IMR-90 (cell line): ENCODE results near the gene MTA3. TPM values are rescaled to one million over a fixed set of nuclear protein-coding genes. Genes with fewer than 3 reads are reported as not detected.
A peak's percentile ranks its signal among the peaks of the same experiment; 100 is the strongest.

Source experiments
- ATAC-seq: fragments of 200-7000 bp; cut with Tn5 transposase; 2 replicates; pipeline ENCODE4 v1.9.1; 2020; ENCODE audit warnings: low read depth, mild to moderate bottlenecking, moderate library complexity
- BruUV-seq: library from RNA; stranded (reverse); fragments of 400-500 nt; replicated peaks from 2 replicates; lab custom pipeline; 2021; lab: Mats Ljungman, UMichigan
- CTCF ChIA-PET: fragments of 300-600 bp; formaldehyde crosslinking; extraction: SDS; loops from one replicate; lab custom pipeline; 2021; ENCODE audit warnings: antibody characterized with exemption; lab: Yijun Ruan, JAX
- POLR2A ChIA-PET: fragments of 300-600 bp; sonication (Branson Sonifier 250); formaldehyde crosslinking; loops from one replicate; lab custom pipeline; 2022; ENCODE audit warnings: antibody characterized with exemption; ENCODE audit not compliant: unreplicated experiment; lab: Charles Lee
- DNase-seq: peaks from one replicate; pipeline ENCODE4 v3.0.0; 2013
- H2AFZ ChIP-seq: replicated peaks from 2 replicates; pipeline ENCODE3; 2013; ENCODE audit warnings: low read length, mild to moderate bottlenecking; ENCODE audit not compliant: poor library complexity
- H2AK5ac ChIP-seq: 2 replicates; pipeline ENCODE4 v1.6.1; 2013; ENCODE audit warnings: low read depth, low read length, inconsistent platforms
- H2AK9ac ChIP-seq: replicated peaks from 2 replicates; pipeline ENCODE3; 2013; ENCODE audit warnings: mild to moderate bottlenecking, low read depth, low read length, moderate library complexity; ENCODE audit not compliant: poor library complexity
- H2BK120ac ChIP-seq: 2 replicates; pipeline ENCODE4 v1.6.1; 2013; ENCODE audit warnings: low read depth, low read length, inconsistent platforms
- H2BK15ac ChIP-seq: 3 replicates; pipeline ENCODE4 v1.6.1; 2013; ENCODE audit warnings: low read depth, low read length, inconsistent platforms
- H2BK20ac ChIP-seq: 2 replicates; pipeline ENCODE4 v1.6.1; 2013; ENCODE audit warnings: low read depth, mild to moderate bottlenecking, inconsistent platforms, low read length, moderate library complexity
- H2BK5ac ChIP-seq: 2 replicates; pipeline ENCODE4 v1.6.1; 2013; ENCODE audit warnings: mild to moderate bottlenecking, low read depth, low read length, inconsistent platforms; ENCODE audit not compliant: poor library complexity, severe bottlenecking
- H3K14ac ChIP-seq: replicated peaks from 2 replicates; pipeline ENCODE4 v1.6.1; 2013; ENCODE audit warnings: low read depth, low read length, inconsistent platforms
- H3K18ac ChIP-seq: 2 replicates; pipeline ENCODE4 v1.6.1; 2013; ENCODE audit warnings: low read depth, low read length, control low read depth
- H3K23ac ChIP-seq: 2 replicates; pipeline ENCODE4 v1.6.1; 2013; ENCODE audit warnings: low read depth, low read length, inconsistent platforms
- H3K27ac ChIP-seq: 2 replicates; pipeline ENCODE4 v1.5.1; 2013; ENCODE audit warnings: mild to moderate bottlenecking, control low read depth, low read length; ENCODE audit not compliant: insufficient read depth
- H3K27me3 ChIP-seq: 2 replicates; pipeline ENCODE4 v1.6.1; 2013; ENCODE audit warnings: low read length; ENCODE audit not compliant: control insufficient read depth, insufficient read depth
- H3K36me3 ChIP-seq: 2 replicates; pipeline ENCODE4 v1.6.1; 2013; ENCODE audit warnings: low read length, mixed read lengths; ENCODE audit not compliant: control insufficient read depth, insufficient read depth
- H3K4ac ChIP-seq: 2 replicates; pipeline ENCODE4 v1.6.1; 2013; ENCODE audit warnings: low read depth, low read length, inconsistent platforms
- H3K4me1 ChIP-seq: 2 replicates; pipeline ENCODE4 v1.6.1; 2013; ENCODE audit warnings: low read length, mixed read lengths; ENCODE audit not compliant: control insufficient read depth, insufficient read depth
- H3K4me2 ChIP-seq: 2 replicates; pipeline ENCODE4 v1.6.1; 2013; ENCODE audit warnings: low read depth, mild to moderate bottlenecking, control low read depth, low read length, moderate library complexity
- H3K4me3 ChIP-seq: 2 replicates; pipeline ENCODE4 v1.5.1; 2013; ENCODE audit warnings: low read depth, mild to moderate bottlenecking, control low read depth, low read length, moderate library complexity; ENCODE audit not compliant: insufficient read depth
- H3K56ac ChIP-seq: 2 replicates; pipeline ENCODE4 v1.6.1; 2013; ENCODE audit warnings: low read length, inconsistent platforms; ENCODE audit not compliant: insufficient read depth; ENCODE audit errors: extremely low read depth
- H3K79me1 ChIP-seq, 2 experiments: 2 replicates each; pipeline ENCODE4 v1.6.1; 2013; ENCODE audit warnings: low read length in 2 of 2, inconsistent platforms in 1 of 2, low read depth in 1 of 2
- H3K9ac ChIP-seq: 2 replicates; pipeline ENCODE4 v1.6.1; 2013; ENCODE audit warnings: low read depth, low read length, control low read depth
- H3K9me1 ChIP-seq: 2 replicates; pipeline ENCODE4 v1.6.1; 2013; ENCODE audit warnings: low read length, inconsistent platforms; ENCODE audit not compliant: insufficient read depth
- H3K9me3 ChIP-seq: 2 replicates; pipeline ENCODE4 v1.6.1; 2013; ENCODE audit warnings: low read length; ENCODE audit not compliant: control insufficient read depth, insufficient read depth
- H4K20me1 ChIP-seq: 2 replicates; pipeline ENCODE4 v1.6.1; 2013; ENCODE audit warnings: low read length, inconsistent platforms; ENCODE audit not compliant: insufficient read depth
- H4K5ac ChIP-seq: 2 replicates; pipeline ENCODE4 v1.6.1; 2013; ENCODE audit warnings: mild to moderate bottlenecking, low read depth, low read length, control low read depth
- H4K8ac ChIP-seq, 2 experiments: 2 replicates each; pipeline ENCODE4 v1.6.1; 2013; ENCODE audit warnings: low read depth in 2 of 2, low read length in 2 of 2, control low read depth in 1 of 2, inconsistent platforms in 1 of 2
- H4K91ac ChIP-seq: 2 replicates; pipeline ENCODE4 v1.6.1; 2013; ENCODE audit warnings: low read depth, low read length, inconsistent platforms; ENCODE audit not compliant: insufficient read depth
- BHLHE40 ChIP-seq: fragments of 150-350 bp; IDR thresholded peaks from 2 replicates; pipeline ENCODE4 v1.6.1; 2016; ENCODE audit warnings: mild to moderate bottlenecking, low read depth, low read length
- CEBPB ChIP-seq: IDR thresholded peaks from 2 replicates; pipeline ENCODE4 v1.6.1; 2012; ENCODE audit warnings: low read depth, low read length, improper control_type of control experiment
- CHD1 ChIP-seq: IDR thresholded peaks from 2 replicates; pipeline ENCODE4 v1.6.1; 2012; ENCODE audit warnings: low read depth, low read length, improper control_type of control experiment
- CTCF ChIP-seq: conservative IDR thresholded peaks from 2 replicates; pipeline ENCODE4 v1.5.1; 2012; ENCODE audit warnings: mild to moderate bottlenecking, low read depth, low read length, improper control_type of control experiment
- FOS ChIP-seq: fragments of 150-350 bp; IDR thresholded peaks from 2 replicates; pipeline ENCODE4 v1.6.1; 2016; ENCODE audit warnings: low read depth, low read length
- MXI1 ChIP-seq: IDR thresholded peaks from 2 replicates; pipeline ENCODE4 v1.6.1; 2012; ENCODE audit warnings: low read depth, mild to moderate bottlenecking, low read length, moderate library complexity, borderline replicate concordance
- NFE2L2 ChIP-seq: fragments of 150-350 bp; IDR thresholded peaks from 2 replicates; pipeline ENCODE4 v1.6.1; 2016; ENCODE audit warnings: low read depth, mild to moderate bottlenecking, low read length
- POLR2A ChIP-seq: IDR thresholded peaks from 2 replicates; pipeline ENCODE4 v1.6.1; 2012; ENCODE audit warnings: mild to moderate bottlenecking, low read depth, low read length
- RAD21 ChIP-seq: IDR thresholded peaks from 2 replicates; pipeline ENCODE4 v1.6.1; 2012; ENCODE audit warnings: low read length, improper control_type of control experiment
- RCOR1 ChIP-seq: IDR thresholded peaks from 2 replicates; pipeline ENCODE4 v1.6.1; 2012; ENCODE audit warnings: mild to moderate bottlenecking, low read length, improper control_type of control experiment; ENCODE audit not compliant: insufficient replicate concordance
- RFX5 ChIP-seq: IDR thresholded peaks from 2 replicates; pipeline ENCODE4 v1.8.0; 2012; ENCODE audit warnings: low read depth, mild to moderate bottlenecking, low read length, moderate library complexity
- USF2 ChIP-seq: fragments of 150-350 bp; IDR thresholded peaks from 2 replicates; pipeline ENCODE4 v1.6.1; 2017; ENCODE audit warnings: mild to moderate bottlenecking, antibody characterized with exemption, low read length, low read depth
- WGBS, 2 experiments: methylation state at CpG; one replicate each; pipeline versions ENCODE4 v1.1.5 to v1.1.7; 2013; ENCODE audit warnings: missing lambda C conversion rate in 2 of 2; ENCODE audit not compliant: insufficient read length in 1 of 2; ENCODE audit errors: extremely low coverage in 2 of 2; 5-methylcytosine and 5-hydroxymethylcytosine counted together
- dilution Hi-C: fragments of 300-500 bp; cut with HindIII; formaldehyde crosslinking; loops from one replicate; pipeline ENCODE4 v1.14.3; 2018; ENCODE audit warnings: low sequenced_read_pairs; ENCODE audit not compliant: unreplicated experiment
- in situ Hi-C: fragments of 300-500 bp; cut with MboI; formaldehyde crosslinking; loops from 3 replicates; pipeline ENCODE4 v1.14.3; 2019; ENCODE audit warnings: low sequenced_read_pairs, inconsistent platforms, mixed read lengths
- intact Hi-C: fragments of 100-400 bp; cut with micrococcal nuclease; formaldehyde crosslinking; loops from 2 replicates; pipeline ENCODE4 v1.10.0; 2022
- polyA plus RNA-seq, 3 experiments: library from polyadenylated mRNA; depleted of rRNA; stranded (reverse); fragments of >200 nt; gene quantifications; 2 replicates each; pipeline ENCODE4 v1.2.3, GENCODE V29; 2012; ENCODE audit warnings: low replicate concordance in 1 of 3
- total RNA-seq: library from RNA; depleted of rRNA; stranded (reverse); fragments of >200 nt; gene quantifications from 2 replicates; pipeline ENCODE4 v1.2.3, GENCODE V29; 2012

Gene MTA3
- total and polyA plus RNA-seq, 2 of the 4 experiments (the other 2 are of a cell fraction) = 31.9 to 34.3 TPM

- no peak overlapping the region for H4K8ac ChIP-seq
- H3K27ac ChIP-seq = no peak overlapping the region
- H2AFZ ChIP-seq = peak overlapping the region; percentile 14
- peaks cover 6% of the 10 kb centered on the region for H3K4me1 ChIP-seq
- intact Hi-C loops = no loop called here
- no peak overlapping the region for H2AK9ac ChIP-seq
- no peak overlapping the region for H4K5ac ChIP-seq
- H3K9me1 ChIP-seq = no peaks in the 10 kb centered on the region
- H3K79me1 ChIP-seq = no peaks in the 10 kb centered on the region
- H3K27me3 ChIP-seq = peaks cover 36% of the 10 kb centered on the region
- no peak overlapping the region for H3K4me3 ChIP-seq
- CTCF ChIA-PET = interaction anchor here (0.6 kb wide), 1 partner anchor 44 kb away, joined by 3 read pairs; no protein-coding TSS in a partner anchor
- in situ Hi-C loops = no loop called here
- no peak overlapping the region for H2BK5ac ChIP-seq
- no peak overlapping the region for H3K14ac ChIP-seq
- no peak overlapping the region for H4K91ac ChIP-seq
- dilution Hi-C loops = no loop called here
- no peak overlapping the region for H2AK5ac ChIP-seq
- H4K20me1 ChIP-seq = no peaks in the 10 kb centered on the region
- H3K23ac ChIP-seq = no peak overlapping the region; the same call in 1 of the 2 replicates
- no peak overlapping the region for H3K4ac ChIP-seq
- BruUV-seq = no TSS peak
- H3K4me2 ChIP-seq = no peak overlapping the region
- H3K9me3 ChIP-seq = peaks cover 11% of the 10 kb centered on the region
- ATAC-seq (no peak), DNase-seq (no peak)
- H2BK20ac ChIP-seq = no peak overlapping the region
- H3K56ac ChIP-seq = no peak overlapping the region
- no peak overlapping the region for H3K18ac ChIP-seq
- POLR2A ChIA-PET = no interaction called here
- TF ChIP-seq USF2 (no peak), POLR2A (no peak), RFX5 (no peak), CEBPB (no peak), MXI1 (no peak), RAD21 (no peak), NFE2L2 (no peak), FOS (no peak), CTCF (no peak), CHD1 (no peak), RCOR1 (no peak), BHLHE40 (no peak)
- no peak overlapping the region for H2BK120ac ChIP-seq
- no peaks in the 10 kb centered on the region for H3K36me3 ChIP-seq
- no peak overlapping the region for H3K9ac ChIP-seq
- no CpG with 5 or more reads among the region's 4 CpGs for WGBS, 2 experiments
- H2BK15ac ChIP-seq = no peak overlapping the region
These were observed 223.2 kb downstream of the MTA3 start for GRCh38 chr2:42791606-42792005.
